ENCODE measurements around the gene ANKLE1.

- TF ChIP-seq SMC3 (IDR thresholded peaks at IDR 0.05; ENCODE audit: borderline replicate concordance, low read length) (no peak), POLR2AphosphoS5 (IDR thresholded peaks at IDR 0.05; ENCODE audit: low read length) (no peak), EP300 (IDR thresholded peaks at IDR 0.05; ENCODE audit: borderline replicate concordance in 1 of 2, control insufficient read depth in 1 of 2, low read depth in 2 of 2, low read length in 2 of 2) (no peak), SRF (IDR thresholded peaks at IDR 0.05; ENCODE audit: low read depth in 2 of 2, low read length in 2 of 2) (no peak), CTCF (IDR thresholded peaks at IDR 0.05 in 2 of 3, conservative IDR thresholded peaks at IDR 0.05 in 1 of 3; ENCODE audit: control insufficient read depth in 2 of 3, extremely low read depth in 1 of 3, insufficient read depth in 1 of 3, low read depth in 3 of 3, low read length in 3 of 3) (no peak), SIN3A (IDR thresholded peaks at IDR 0.05; ENCODE audit: low read depth, low read length) (no peak), ZBTB33 (IDR thresholded peaks at IDR 0.05) (no peak), ZNF384 (IDR thresholded peaks at IDR 0.05; ENCODE audit: borderline replicate concordance, low read depth, low read length) (no peak), POLR2A (IDR thresholded peaks at IDR 0.05; ENCODE audit: low read depth, low read length) (no peak; the same call in 1 of the 2 replicates)
Measured at GRCh38 chr19:17323300-17323963, 41.7 kb downstream of the ANKLE1 start.

Measured in GM12878 (cell line).